HG02610 (cell line): ENCODE results near the gene NUDT3.
"Not testable (repeated sequence)": the region's sequence is repeated elsewhere in the genome, so short reads cannot be mapped to it uniquely, and the experiment has no call there.

ENCODE experiments used
- ATAC-seq: cut with Tn5 transposase; IDR thresholded peaks from one replicate; pipeline ENCODE4 v1.9.1; 2021; ENCODE audit warnings: mild to moderate bottlenecking, moderate library complexity; ENCODE audit not compliant: unreplicated experiment

Gene NUDT3

DNA sequence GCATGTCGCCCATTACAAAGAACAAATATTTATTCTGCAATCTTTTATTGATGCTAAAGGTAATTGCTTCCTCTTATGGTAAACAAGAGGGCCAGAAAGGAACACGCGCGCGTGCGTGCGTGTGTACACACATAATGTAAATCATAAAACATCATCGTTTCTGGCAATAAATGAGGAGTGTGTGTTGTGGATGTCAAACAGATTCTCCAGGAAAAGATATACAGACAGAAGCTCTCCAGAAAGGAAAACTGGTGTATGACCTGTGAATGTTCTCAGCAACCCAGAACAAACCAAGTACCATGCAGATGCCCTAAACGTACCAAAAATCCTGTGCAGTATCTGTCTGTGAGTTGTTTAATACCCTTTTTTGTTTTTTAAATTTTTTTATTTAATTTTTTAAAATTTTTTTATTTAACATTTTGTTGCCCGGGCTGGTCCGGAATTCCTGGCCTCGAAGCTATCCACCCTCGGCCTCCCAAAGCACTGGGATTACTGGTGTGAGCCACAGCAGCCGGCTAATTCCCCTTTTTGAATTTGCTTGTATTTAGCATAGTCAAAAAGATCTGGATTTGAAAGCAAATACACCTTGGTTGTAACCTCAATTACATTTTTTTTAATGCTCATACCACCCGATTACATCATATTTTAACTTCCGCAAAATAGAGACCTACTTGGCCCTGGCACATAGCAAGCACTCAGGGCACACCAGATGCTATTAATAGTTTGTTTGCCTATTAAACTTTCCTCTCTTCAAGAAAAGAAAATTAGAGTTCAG is 909 bp upstream of the NUDT3 start:
- no peak for ATAC-seq

DNA sequence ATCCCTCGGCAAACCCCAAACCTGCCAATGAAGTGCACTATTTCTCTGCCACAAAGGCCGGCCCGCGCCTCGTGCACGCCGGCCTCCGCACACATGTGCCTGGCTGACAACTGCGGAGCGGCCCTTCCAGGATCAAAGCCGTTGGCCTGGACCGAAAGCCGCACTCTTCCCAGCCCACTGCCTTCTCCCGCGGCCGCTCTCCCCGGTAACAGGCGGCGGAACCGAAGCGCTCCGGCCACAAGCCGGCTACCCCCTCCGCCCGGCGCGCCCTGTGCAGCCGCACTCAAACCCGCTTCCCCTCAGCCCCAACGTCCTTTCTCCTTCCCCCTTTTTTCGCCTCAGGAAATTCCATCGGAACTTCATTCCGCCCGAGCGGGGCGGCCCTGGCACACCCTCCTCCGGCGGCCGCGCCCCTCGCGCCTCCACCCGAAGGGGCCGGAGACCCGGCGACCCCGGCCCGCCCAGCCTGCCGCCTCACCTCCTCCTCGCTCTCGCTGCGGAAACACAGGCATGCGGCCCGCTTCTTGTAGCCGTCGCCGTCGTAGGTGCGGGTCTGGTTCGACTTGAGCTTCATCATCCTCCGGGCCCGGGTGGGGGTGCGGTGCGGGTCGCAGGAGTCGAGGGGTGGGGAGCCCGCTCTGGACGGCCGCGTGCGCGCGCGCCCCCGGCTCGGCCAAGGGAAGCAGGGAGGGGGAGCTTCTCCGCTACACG is 528 bp downstream of the NUDT3 start:
- ATAC-seq: peak; percentile 28

DNA sequence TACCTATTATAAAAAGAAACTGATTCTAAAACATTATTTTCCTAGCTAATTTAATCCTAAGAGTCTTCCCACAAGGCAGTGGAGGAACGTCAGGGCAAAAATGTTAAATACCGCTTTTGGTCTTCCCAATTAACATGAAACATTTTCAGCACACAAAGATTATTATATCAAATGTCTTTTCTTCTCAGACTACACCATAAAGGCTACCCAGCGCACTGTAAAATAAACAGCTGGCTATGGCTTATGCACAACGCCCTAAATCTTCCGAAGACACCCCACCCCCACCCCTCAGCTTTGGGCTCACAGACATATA is 1.0 kb downstream of the NUDT3 start:
- ATAC-seq: no peak

DNA sequence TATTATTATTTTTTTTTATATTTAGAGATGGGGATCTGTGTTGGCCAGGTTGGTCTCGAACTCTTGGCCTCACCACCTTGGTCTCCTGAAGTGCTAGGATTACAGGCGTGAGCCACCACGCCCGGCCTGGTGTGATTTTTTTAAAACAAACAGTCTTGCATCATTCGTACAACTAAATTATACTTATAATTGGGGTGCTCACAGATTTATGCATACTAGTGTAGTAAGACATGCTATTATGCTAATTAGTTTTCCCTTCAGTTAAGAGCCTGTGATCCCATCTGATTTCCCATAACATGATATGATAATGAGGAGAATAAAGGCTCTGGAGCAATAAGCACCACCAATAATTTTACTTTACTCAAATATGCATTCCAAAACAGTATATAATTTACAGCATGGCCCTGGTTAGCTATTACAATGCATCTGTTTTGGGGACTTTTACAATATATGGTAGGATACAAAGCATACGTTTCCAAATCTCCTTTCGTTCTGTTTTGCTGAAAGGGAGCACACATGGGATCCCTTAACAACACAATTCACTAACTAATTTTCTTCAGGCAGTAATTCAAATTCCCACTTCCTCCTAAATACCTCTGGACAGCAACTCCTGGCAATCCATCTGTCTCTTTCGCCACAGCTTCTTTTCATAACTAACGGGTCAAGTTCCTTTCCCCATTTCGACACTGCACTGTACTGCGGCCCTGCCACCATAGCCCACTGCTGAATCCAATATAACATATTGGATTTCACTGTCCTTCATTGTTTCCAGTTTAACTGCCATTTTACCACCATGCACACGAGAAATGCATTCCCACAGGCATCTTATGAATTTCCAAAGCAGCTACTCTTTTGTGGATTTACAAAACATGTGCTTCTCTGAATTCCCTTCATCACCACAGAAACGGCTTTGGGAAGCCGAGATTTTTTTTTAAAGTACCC is 1.7 kb downstream of the NUDT3 start:
- no peak for ATAC-seq

DNA sequence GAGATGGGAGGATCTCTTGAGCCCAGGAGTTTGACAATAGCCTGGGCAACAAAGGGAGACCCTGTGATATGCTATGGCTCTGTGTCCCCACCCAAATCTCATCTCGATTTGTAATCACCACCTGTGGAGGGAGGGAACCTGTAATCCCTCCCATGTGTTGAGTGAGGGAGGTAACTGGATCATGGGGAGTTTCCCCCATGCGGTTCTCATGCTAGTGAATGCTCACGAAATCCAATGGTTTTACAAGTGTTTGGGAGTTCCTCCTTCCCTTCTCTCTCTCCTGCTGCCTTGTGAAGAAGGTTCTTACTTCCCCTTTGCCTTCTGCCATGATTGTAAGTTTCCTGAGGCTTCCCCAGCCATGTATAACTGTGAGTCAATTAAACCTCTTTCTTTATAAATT is 3.4 kb downstream of the NUDT3 start:
- ATAC-seq: no peak

DNA sequence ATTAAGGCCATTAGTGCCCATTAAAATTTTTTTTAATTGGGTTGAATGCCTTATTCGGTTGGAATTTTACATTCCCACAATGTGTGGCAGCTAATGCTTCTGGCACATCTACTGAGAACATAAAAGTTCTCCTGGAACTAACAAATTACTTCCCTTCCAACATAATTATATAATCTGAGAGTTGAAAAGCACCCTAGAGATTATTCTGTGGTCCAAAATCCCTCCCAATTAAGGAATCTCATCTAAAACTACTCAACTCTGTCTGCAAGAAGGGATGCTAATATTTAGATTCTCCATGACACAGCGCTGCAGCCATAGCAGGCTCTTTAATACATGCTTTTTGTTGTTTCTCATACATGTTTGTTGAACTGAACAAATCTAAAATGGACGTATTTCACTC is 4.0 kb downstream of the NUDT3 start:
- ATAC-seq: no peak

DNA sequence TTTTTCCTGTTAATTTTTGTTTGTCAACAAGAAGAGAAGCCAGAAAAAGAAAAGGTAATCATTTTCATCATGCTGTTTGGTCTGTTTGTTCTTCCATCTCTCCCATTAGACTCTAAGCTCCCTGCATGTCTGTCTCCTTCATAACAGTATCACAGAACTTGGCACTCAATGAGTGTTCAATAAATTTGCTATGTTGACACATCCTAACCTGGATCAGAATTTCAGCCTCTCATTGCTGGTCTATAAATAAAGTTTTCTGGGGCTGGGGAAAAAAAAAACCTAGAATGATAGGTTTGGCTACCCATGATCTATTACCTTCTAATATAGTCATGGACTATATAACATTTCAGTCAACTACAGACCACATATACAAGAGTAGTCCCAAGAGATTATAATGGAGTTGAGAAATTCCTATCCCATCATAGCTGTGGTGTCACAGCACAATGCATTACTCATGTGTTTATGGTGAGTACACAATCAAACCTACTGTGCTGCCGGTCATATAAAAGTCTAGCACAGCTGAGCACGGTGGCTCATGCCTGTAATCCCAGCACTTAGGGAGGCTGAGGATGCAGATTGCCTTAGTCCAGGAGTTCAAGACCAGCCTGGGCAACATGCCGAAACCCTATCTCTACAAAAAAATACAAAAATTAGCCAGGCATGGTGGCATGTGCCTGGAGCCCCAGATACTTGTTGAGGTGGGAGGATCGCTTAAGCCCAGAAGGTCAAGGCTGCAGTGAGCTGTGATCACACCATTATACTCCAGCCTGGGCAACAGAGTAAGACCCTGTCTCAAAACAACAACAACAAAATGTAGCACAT is 5.9 kb downstream of the NUDT3 start:
- no peak for ATAC-seq

DNA sequence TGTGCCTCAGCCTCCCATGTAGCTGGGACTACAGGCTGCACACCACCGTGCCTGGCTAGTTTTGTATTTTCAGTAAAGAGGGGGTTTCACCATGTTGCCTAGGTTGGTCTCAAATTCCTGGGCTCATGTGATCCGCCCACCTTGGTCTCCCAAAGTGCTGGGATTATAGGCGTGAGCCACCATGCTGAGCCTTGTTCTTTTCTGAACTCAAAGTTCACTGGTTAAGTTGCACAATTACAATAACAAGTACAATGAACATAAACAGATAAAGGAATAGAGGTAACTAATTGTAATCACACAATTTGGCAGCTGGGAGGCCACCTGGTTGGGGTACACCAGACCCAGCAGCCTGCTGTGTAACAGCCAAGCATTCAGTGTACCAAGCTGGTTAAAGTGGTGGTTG is 6.7 kb downstream of the NUDT3 start:
- no peak for ATAC-seq

DNA sequence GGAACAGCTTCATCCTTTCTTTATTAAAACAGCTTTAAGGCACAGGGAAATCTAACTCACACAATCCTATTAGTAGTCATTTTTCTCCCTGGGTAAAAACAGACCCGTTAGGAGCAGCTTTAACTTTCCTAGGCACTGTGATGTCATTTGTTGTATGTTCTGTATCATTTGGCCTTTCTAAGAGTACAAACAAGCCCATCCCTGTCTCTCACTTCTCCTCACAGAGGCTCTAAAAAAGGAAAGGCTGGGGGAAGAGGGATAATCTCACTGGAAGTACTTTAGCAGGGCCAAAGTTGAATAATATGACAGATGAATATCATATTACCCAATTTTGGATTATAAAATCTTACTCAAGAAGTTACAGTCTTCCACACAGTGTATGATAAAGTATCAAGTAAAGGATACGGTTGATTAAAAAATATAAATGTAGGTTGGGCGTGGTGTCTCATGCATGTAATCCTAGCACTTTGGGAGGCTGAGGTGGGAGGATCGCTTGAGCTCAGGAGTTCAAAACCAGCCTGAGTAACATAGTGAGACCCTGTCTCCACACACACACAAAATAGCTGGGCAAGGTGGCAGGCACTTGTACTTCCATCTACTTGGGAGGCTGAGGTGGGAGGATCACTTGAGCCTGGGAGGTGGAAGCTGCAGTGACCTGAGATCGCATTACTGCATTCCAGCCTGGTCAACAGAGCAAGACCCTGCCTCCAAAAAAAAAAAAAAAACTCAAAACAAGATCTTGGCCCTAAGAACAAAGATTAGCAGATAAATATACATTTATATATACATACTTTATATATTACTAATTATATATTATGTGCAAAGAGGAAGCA is 7.9 kb downstream of the NUDT3 start:
- ATAC-seq: no peak

DNA sequence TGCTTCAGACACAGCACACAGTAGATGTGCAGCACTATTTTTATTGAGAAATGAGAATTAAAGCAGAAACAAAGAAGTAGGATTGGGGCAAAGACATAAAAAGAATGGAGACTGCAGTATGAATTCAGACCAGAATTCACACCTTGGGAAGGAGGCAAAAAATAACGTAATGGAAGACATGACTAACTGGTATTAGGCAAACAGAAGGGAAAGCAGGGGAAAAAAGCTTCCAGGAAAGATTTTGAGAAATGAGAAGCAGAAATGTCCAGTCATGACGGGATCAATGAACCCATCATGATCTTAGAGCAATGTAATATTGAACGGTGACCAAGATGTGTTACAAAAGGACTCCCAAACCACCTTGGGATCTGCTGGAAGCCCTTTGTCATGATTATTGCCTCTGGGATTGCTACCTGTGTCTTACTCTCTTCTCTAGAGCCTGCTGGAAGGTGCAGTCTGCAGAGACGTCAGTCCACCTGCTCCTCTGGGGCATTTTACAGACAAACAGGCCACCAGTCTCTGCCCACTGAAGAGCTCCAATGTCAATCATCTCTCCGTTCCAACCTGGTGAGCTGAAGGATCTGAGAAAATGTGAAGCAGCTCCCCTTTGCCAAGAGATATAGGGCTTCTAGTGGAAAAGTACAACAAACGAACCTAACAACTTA is 8.7 kb downstream of the NUDT3 start:
- no peak for ATAC-seq

DNA sequence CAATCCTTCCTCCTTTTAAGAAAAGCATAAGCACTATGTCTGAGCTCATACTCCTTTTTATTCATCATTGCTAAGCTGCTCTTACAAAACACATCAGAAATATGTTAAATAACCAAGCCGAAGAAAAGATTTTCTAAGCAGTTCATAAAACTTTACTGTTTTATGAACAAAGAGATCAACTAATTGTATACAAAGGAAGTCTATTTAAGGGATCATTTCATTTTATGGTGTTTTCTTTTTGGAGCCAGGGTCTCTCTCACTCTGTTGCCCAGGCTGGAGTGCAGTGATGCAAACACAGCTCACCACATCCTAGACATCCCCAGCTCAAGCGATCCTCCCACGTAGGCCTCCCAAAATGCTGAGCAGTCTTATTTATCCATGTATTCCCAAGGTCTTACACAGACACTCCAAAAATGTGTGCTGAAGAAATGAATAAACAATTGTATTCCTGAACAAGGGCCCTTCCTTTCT is 9.3 kb downstream of the NUDT3 start:
- no peak for ATAC-seq

DNA sequence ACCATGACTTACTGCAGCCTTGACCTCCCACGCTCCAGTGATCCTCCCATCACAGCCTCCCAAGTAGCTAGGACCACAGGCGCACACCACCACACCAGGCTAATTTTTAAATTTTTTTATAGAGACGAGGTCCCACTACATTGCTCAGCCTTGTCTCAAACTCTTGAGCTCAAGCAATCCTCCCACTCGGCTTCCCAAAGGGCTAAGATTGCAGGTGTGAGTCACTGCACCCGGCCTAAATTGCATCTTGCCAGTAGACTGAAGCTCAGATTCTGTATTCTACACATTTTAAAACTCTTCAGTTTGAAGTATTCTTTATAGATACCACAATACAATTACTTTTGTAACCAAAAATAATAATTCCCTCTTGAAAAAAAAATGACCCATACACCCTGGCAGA is 11.4 kb downstream of the NUDT3 start:
- ATAC-seq: no peak

DNA sequence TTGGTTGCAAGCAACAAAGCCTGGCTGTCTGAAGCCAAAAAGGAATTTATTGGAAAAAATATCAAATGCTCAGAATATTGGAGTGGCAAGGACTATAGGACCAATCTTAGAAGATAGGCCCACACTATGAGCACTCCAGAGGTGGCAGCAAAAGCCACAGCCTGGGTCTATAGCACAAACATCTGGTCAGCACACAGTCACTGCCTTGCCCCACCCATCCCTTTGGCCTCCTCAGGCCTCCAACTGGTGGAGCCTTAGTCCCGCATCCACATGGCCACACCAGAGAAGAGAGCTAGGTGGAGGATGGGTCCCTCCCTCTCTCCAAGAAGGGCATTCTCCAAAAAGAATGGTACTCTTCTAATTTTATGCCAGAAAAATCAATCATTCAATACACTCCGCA is 14.0 kb downstream of the NUDT3 start:
- ATAC-seq: no peak

DNA sequence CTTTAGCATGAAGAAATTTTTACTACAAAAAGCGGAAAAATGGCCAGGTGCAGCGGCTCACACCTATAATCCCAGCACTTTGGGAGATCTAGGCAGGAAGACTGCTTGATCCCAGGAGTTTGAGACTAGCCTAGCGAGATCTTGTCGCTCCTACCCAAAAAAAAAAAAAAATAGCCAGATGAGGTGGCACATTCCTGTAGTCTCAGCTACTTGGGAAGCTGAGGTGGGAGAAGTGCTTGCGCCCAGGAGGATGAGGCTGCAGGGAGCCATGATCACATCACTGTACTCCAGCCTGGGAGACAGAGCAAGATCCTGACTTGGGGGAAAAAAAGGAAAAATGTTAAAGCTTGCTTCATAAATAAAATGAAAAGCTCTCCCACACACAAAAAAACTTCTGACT is 14.5 kb downstream of the NUDT3 start:
- no peak for ATAC-seq

DNA sequence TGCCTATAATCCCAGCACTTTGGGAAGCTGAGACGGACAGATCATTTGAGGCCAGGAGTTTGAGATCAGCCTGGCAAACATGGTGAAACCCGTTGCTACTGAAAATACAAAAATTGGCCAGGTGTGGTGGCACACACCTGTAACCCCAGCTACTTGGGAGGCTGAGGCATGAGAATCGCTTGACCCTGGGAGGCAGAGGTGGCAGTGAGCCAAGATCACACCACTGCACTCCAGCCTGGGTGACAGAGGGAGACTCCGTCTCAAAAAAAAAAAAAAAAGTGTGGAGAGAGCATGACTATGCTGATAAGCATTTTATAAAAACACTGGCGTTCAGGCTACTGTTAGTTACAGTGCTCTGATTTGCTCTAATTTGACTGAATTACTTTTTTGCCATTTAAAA is 14.9 kb downstream of the NUDT3 start:
- ATAC-seq: not testable (repeated sequence)

DNA sequence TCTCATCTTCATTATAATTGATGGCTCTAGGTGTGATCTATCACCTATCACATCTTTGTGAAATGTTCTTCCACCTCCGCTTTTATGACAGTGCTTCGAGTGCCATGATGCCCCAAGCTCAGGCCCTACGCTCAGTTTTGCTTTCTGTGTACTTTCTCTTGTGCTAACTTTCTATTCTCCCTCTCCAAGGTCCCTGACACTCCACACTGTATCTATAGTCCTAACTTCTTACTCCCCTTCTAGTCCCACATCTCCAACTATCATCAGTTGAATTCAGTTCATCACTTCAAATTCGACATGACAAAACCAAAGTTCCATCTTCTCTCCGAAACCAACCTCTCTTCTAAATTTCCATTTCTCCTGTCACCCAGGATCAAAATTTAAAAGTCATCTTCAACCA is 16.6 kb downstream of the NUDT3 start:
- no peak for ATAC-seq

DNA sequence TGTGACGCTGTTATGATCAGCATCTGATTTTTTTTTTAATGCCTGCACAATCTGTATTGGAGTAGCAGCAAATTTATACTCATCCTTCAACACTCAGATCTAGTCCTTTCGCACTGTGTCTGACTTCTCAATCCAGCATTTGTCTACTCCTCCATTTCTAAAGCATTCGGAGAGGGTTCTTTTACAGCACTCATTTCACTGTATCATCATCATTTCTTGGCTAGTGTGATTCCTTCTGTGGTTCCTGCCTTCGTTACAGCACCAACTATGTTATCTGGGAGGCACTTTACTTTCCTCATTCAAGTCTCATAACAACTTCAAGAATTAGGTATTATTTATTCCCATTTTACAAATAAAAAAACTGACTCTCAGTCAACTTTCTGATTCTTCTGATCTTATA is 18.0 kb downstream of the NUDT3 start:
- ATAC-seq: no peak

DNA sequence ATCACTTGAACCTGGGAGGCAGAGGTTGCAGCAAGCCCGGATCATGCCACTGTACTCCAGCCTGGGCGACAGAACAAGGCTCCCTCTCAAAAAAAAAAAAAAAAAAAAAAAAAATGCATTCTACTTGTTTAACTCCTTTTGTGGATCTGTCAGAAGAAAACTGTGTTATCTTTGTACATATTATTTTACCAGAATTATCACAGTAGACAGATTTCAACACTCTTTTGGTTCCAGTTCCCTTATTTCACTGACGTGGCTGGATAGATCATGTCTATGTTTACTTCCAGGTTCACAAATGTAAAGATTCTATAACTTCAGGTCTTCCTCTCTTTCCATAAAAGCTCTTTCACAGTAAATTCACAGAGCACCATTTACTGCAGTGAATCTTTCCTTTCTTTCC is 18.4 kb downstream of the NUDT3 start:
- ATAC-seq: no peak

DNA sequence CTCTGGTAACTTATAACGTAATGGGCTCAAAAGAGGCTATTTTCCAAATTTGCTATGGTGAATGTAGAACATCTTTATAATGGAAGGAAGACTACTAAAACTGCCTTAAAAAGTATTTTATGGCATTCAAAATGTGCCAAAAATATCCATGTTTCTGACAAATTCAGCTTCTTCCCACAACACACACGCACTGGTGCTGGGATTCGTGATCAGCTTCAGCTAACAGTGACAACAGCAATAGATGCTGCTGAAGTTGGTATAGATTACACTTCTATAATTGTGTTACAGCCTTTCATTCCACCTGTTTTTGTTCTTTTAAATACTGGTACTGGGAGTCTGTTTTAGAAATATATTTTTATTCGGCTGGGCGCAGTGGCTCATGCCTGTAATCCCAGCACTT is 19.0 kb downstream of the NUDT3 start:
- no peak for ATAC-seq
